IMR-90 (cell line): ENCODE data around the gene TLR6. TPM values are rescaled to one million over a fixed set of nuclear protein-coding genes. Genes with fewer than 3 reads are reported as not detected.

Experiments used
- ATAC-seq: fragments of 200-7000 bp; cut with Tn5 transposase; 2 replicates; pipeline ENCODE4 v1.9.1; 2020; ENCODE audit warnings: low read depth, mild to moderate bottlenecking, moderate library complexity
- BruUV-seq: library from RNA; stranded (reverse); fragments of 400-500 nt; replicated peaks from 2 replicates; lab custom pipeline; 2021; lab: Mats Ljungman, UMichigan
- CTCF ChIA-PET: fragments of 300-600 bp; formaldehyde crosslinking; extraction: SDS; loops from one replicate; lab custom pipeline; 2021; ENCODE audit warnings: antibody characterized with exemption; lab: Yijun Ruan, JAX
- POLR2A ChIA-PET: fragments of 300-600 bp; sonication (Branson Sonifier 250); formaldehyde crosslinking; loops from one replicate; lab custom pipeline; 2022; ENCODE audit warnings: antibody characterized with exemption; ENCODE audit not compliant: unreplicated experiment; lab: Charles Lee
- DNase-seq: peaks from one replicate; pipeline ENCODE4 v3.0.0; 2013
- H2AFZ ChIP-seq: replicated peaks from 2 replicates; pipeline ENCODE3; 2013; ENCODE audit warnings: low read length, mild to moderate bottlenecking; ENCODE audit not compliant: poor library complexity
- H2AK5ac ChIP-seq: 2 replicates; pipeline ENCODE4 v1.6.1; 2013; ENCODE audit warnings: low read depth, low read length, inconsistent platforms
- H2AK9ac ChIP-seq: replicated peaks from 2 replicates; pipeline ENCODE3; 2013; ENCODE audit warnings: mild to moderate bottlenecking, low read depth, low read length, moderate library complexity; ENCODE audit not compliant: poor library complexity
- H2BK120ac ChIP-seq: 2 replicates; pipeline ENCODE4 v1.6.1; 2013; ENCODE audit warnings: low read depth, low read length, inconsistent platforms
- H2BK15ac ChIP-seq: 3 replicates; pipeline ENCODE4 v1.6.1; 2013; ENCODE audit warnings: low read depth, low read length, inconsistent platforms
- H2BK20ac ChIP-seq: 2 replicates; pipeline ENCODE4 v1.6.1; 2013; ENCODE audit warnings: low read depth, mild to moderate bottlenecking, inconsistent platforms, low read length, moderate library complexity
- H2BK5ac ChIP-seq: 2 replicates; pipeline ENCODE4 v1.6.1; 2013; ENCODE audit warnings: mild to moderate bottlenecking, low read depth, low read length, inconsistent platforms; ENCODE audit not compliant: poor library complexity, severe bottlenecking
- H3K14ac ChIP-seq: replicated peaks from 2 replicates; pipeline ENCODE4 v1.6.1; 2013; ENCODE audit warnings: low read depth, low read length, inconsistent platforms
- H3K18ac ChIP-seq: 2 replicates; pipeline ENCODE4 v1.6.1; 2013; ENCODE audit warnings: low read depth, low read length, control low read depth
- H3K23ac ChIP-seq: 2 replicates; pipeline ENCODE4 v1.6.1; 2013; ENCODE audit warnings: low read depth, low read length, inconsistent platforms
- H3K27ac ChIP-seq: 2 replicates; pipeline ENCODE4 v1.5.1; 2013; ENCODE audit warnings: mild to moderate bottlenecking, control low read depth, low read length; ENCODE audit not compliant: insufficient read depth
- H3K27me3 ChIP-seq: 2 replicates; pipeline ENCODE4 v1.6.1; 2013; ENCODE audit warnings: low read length; ENCODE audit not compliant: control insufficient read depth, insufficient read depth
- H3K36me3 ChIP-seq: 2 replicates; pipeline ENCODE4 v1.6.1; 2013; ENCODE audit warnings: low read length, mixed read lengths; ENCODE audit not compliant: control insufficient read depth, insufficient read depth
- H3K4ac ChIP-seq: 2 replicates; pipeline ENCODE4 v1.6.1; 2013; ENCODE audit warnings: low read depth, low read length, inconsistent platforms
- H3K4me1 ChIP-seq: 2 replicates; pipeline ENCODE4 v1.6.1; 2013; ENCODE audit warnings: low read length, mixed read lengths; ENCODE audit not compliant: control insufficient read depth, insufficient read depth
- H3K4me2 ChIP-seq: 2 replicates; pipeline ENCODE4 v1.6.1; 2013; ENCODE audit warnings: low read depth, mild to moderate bottlenecking, control low read depth, low read length, moderate library complexity
- H3K4me3 ChIP-seq: 2 replicates; pipeline ENCODE4 v1.5.1; 2013; ENCODE audit warnings: low read depth, mild to moderate bottlenecking, control low read depth, low read length, moderate library complexity; ENCODE audit not compliant: insufficient read depth
- H3K56ac ChIP-seq: 2 replicates; pipeline ENCODE4 v1.6.1; 2013; ENCODE audit warnings: low read length, inconsistent platforms; ENCODE audit not compliant: insufficient read depth; ENCODE audit errors: extremely low read depth
- H3K79me1 ChIP-seq, 2 experiments: 2 replicates each; pipeline ENCODE4 v1.6.1; 2013; ENCODE audit warnings: low read length in 2 of 2, inconsistent platforms in 1 of 2, low read depth in 1 of 2
- H3K9ac ChIP-seq: 2 replicates; pipeline ENCODE4 v1.6.1; 2013; ENCODE audit warnings: low read depth, low read length, control low read depth
- H3K9me1 ChIP-seq: 2 replicates; pipeline ENCODE4 v1.6.1; 2013; ENCODE audit warnings: low read length, inconsistent platforms; ENCODE audit not compliant: insufficient read depth
- H3K9me3 ChIP-seq: 2 replicates; pipeline ENCODE4 v1.6.1; 2013; ENCODE audit warnings: low read length; ENCODE audit not compliant: control insufficient read depth, insufficient read depth
- H4K20me1 ChIP-seq: 2 replicates; pipeline ENCODE4 v1.6.1; 2013; ENCODE audit warnings: low read length, inconsistent platforms; ENCODE audit not compliant: insufficient read depth
- H4K5ac ChIP-seq: 2 replicates; pipeline ENCODE4 v1.6.1; 2013; ENCODE audit warnings: mild to moderate bottlenecking, low read depth, low read length, control low read depth
- H4K8ac ChIP-seq, 2 experiments: 2 replicates each; pipeline ENCODE4 v1.6.1; 2013; ENCODE audit warnings: low read depth in 2 of 2, low read length in 2 of 2, control low read depth in 1 of 2, inconsistent platforms in 1 of 2
- H4K91ac ChIP-seq: 2 replicates; pipeline ENCODE4 v1.6.1; 2013; ENCODE audit warnings: low read depth, low read length, inconsistent platforms; ENCODE audit not compliant: insufficient read depth
- RAD21 ChIP-seq: IDR thresholded peaks from 2 replicates; pipeline ENCODE4 v1.6.1; 2012; ENCODE audit warnings: low read length, improper control_type of control experiment
- WGBS, 2 experiments: methylation state at CpG; one replicate each; pipeline versions ENCODE4 v1.1.5 to v1.1.7; 2013; ENCODE audit warnings: missing lambda C conversion rate in 2 of 2; ENCODE audit not compliant: insufficient read length in 1 of 2; ENCODE audit errors: extremely low coverage in 2 of 2; 5-methylcytosine and 5-hydroxymethylcytosine counted together
- dilution Hi-C: fragments of 300-500 bp; cut with HindIII; formaldehyde crosslinking; loops from one replicate; pipeline ENCODE4 v1.14.3; 2018; ENCODE audit warnings: low sequenced_read_pairs; ENCODE audit not compliant: unreplicated experiment
- in situ Hi-C: fragments of 300-500 bp; cut with MboI; formaldehyde crosslinking; loops from 3 replicates; pipeline ENCODE4 v1.14.3; 2019; ENCODE audit warnings: low sequenced_read_pairs, inconsistent platforms, mixed read lengths
- intact Hi-C: fragments of 100-400 bp; cut with micrococcal nuclease; formaldehyde crosslinking; loops from 2 replicates; pipeline ENCODE4 v1.10.0; 2022
- polyA plus RNA-seq, 3 experiments: library from polyadenylated mRNA; depleted of rRNA; stranded (reverse); fragments of >200 nt; gene quantifications; 2 replicates each; pipeline ENCODE4 v1.2.3, GENCODE V29; 2012; ENCODE audit warnings: low replicate concordance in 1 of 3
- total RNA-seq: library from RNA; depleted of rRNA; stranded (reverse); fragments of >200 nt; gene quantifications from 2 replicates; pipeline ENCODE4 v1.2.3, GENCODE V29; 2012
- TF ChIP-seq, protein P1 (sequence below): fragments of 150-350 bp; IDR thresholded peaks from 2 replicates; pipeline ENCODE4 v1.6.1; 2016; ENCODE audit warnings: low read depth, mild to moderate bottlenecking, low read length, moderate library complexity, borderline replicate concordance
- TF ChIP-seq, protein P2 (sequence below): conservative IDR thresholded peaks from 2 replicates; pipeline ENCODE4 v1.5.1; 2012; ENCODE audit warnings: mild to moderate bottlenecking, low read depth, low read length, improper control_type of control experiment

The TLR6 gene
- total and polyA plus RNA-seq, 2 of the 4 experiments (the other 2 are of a cell fraction), result 1.4 to 3.9 TPM

DNA sequence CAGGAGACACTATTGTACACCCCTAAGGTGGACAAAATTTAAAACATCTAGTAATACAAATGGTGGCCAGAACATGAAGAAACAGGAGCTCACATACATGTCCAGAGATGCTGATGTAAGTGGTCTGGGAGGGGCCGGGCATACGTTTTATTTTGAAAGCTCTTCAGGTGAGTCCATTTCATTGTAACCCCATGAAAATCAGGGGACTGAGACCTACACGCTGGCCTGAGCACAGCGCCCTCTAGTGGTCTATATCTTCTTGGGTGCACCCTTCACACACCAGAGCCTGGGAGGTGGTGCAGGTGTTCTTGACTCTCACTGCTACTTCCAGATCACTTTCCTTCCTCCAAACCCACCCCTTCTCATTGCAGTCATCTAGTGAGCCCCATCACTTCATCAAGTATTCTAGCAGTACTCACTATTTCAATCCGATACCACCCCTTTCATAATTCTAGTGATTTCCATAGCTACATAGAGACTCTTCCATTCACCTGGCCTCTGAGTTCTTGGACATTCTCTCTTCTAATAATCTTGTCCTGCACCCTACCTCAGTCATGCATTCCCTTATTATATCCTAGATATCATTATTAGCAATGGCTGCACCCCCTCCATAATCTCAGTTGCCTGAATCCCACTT lies 4.3 kb upstream of the TLR6 start:
- no peak overlapping the region for H3K4me3 ChIP-seq
- H3K9me1 ChIP-seq, result peaks cover 3% of the 10 kb centered on the region; the same call in 1 of the 2 replicates
- no peak overlapping the region for H3K14ac ChIP-seq
- in situ Hi-C loops, result no loop called here
- H3K4ac ChIP-seq, result no peak overlapping the region
- no peak overlapping the region for H2AK5ac ChIP-seq
- H2BK20ac ChIP-seq, result no peak overlapping the region
- H3K9ac ChIP-seq, result no peak overlapping the region
- DNase-seq (peak; percentile 26), ATAC-seq (no peak)
- H2BK5ac ChIP-seq, result no peak overlapping the region
- no peak overlapping the region; the same call in 1 of the 2 replicates for H2BK120ac ChIP-seq
- intact Hi-C loops, result no loop called here
- TF ChIP-seq, protein P1, sequence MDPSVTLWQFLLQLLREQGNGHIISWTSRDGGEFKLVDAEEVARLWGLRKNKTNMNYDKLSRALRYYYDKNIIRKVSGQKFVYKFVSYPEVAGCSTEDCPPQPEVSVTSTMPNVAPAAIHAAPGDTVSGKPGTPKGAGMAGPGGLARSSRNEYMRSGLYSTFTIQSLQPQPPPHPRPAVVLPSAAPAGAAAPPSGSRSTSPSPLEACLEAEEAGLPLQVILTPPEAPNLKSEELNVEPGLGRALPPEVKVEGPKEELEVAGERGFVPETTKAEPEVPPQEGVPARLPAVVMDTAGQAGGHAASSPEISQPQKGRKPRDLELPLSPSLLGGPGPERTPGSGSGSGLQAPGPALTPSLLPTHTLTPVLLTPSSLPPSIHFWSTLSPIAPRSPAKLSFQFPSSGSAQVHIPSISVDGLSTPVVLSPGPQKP, result no peak
- TF ChIP-seq RAD21, result peak; percentile 18; the same call in 1 of the 2 replicates
- TF ChIP-seq, protein P2, sequence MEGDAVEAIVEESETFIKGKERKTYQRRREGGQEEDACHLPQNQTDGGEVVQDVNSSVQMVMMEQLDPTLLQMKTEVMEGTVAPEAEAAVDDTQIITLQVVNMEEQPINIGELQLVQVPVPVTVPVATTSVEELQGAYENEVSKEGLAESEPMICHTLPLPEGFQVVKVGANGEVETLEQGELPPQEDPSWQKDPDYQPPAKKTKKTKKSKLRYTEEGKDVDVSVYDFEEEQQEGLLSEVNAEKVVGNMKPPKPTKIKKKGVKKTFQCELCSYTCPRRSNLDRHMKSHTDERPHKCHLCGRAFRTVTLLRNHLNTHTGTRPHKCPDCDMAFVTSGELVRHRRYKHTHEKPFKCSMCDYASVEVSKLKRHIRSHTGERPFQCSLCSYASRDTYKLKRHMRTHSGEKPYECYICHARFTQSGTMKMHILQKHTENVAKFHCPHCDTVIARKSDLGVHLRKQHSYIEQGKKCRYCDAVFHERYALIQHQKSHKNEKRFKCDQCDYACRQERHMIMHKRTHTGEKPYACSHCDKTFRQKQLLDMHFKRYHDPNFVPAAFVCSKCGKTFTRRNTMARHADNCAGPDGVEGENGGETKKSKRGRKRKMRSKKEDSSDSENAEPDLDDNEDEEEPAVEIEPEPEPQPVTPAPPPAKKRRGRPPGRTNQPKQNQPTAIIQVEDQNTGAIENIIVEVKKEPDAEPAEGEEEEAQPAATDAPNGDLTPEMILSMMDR, result peak; percentile 48
- no peaks in the 10 kb centered on the region for H3K36me3 ChIP-seq
- no peak overlapping the region for H2AFZ ChIP-seq
- no peak overlapping the region for H2AK9ac ChIP-seq
- no TSS peak for BruUV-seq
- H3K27ac ChIP-seq, result no peak overlapping the region
- no peak overlapping the region for H2BK15ac ChIP-seq
- WGBS, 2 experiments, result 100% methylated on average over 1 of the region's 5 CpGs; no CpG with 5 or more reads in 1 of the 2 experiments
- H3K4me2 ChIP-seq, result no peak overlapping the region
- no peaks in the 10 kb centered on the region for H3K27me3 ChIP-seq
- ChIA-PET POLR2A (interaction anchor here (0.5 kb wide), 1 partner anchor 113 kb away, joined by 3 read pairs; no protein-coding TSS in a partner anchor), CTCF (interaction anchor here (0.7 to 1.6 kb wide), 4 partner anchors 18 to 57 kb away, joined by 3 to 5 read pairs (median 4); no protein-coding TSS in a partner anchor)
- H3K18ac ChIP-seq, result no peak overlapping the region
- no peak overlapping the region for H4K8ac ChIP-seq
- no peak overlapping the region for H3K56ac ChIP-seq
- H3K9me3 ChIP-seq, result no peaks in the 10 kb centered on the region
- H4K5ac ChIP-seq, result no peak overlapping the region
- no peak overlapping the region for H3K23ac ChIP-seq
- no peaks in the 10 kb centered on the region for H4K20me1 ChIP-seq
- dilution Hi-C loops, result no loop called here
- peaks cover 8% of the 10 kb centered on the region for H3K4me1 ChIP-seq
- no peak overlapping the region for H4K91ac ChIP-seq
- peaks cover 0 to 3% of the 10 kb centered on the region in 2 experiments; a peak in 1 of 4 replicates for H3K79me1 ChIP-seq
